Measurements from ENCODE around the gene FEN1.

Gene FEN1

DNA sequence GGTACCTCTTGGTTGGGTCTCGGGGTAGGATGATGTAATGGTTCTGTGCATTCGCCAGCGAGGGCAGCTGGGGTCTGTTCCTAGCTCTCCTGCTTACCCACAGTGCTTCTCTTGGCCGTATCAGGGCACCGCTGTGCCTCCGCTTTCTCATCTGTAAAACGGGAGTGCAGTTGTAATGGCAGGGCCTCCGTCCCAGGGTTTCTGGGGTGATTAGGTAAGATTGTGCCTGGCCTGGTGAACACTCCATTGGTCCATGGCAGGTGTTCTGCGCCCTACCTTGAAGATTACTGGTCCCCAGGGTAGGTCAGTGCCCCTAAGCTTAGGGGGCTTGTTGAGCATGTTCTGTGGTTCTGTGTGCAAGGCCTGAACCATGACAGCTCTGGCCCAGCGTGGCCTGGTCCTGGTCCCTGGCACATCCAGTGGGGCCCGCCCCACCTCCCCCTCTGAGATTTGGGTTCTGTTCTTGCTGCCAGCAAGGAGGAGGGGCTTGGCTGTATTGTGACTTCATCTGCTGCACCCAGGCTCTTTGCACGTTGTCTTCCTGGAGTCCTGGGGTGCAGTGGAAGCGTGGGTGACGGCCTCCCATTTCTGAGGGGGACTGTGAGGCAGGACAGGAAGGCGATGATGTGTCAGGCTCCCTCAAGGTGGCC is 35.4 kb upstream of the FEN1 start:
- Histone ChIP-seq H3K9me3 (ENCODE audit: control insufficient read depth, low read length) (no peaks in the 10 kb centered on the region), H3K36me3 (ENCODE audit: control insufficient read depth, insufficient read depth, low read length) (no peaks in the 10 kb centered on the region), H3K4me3 (ENCODE audit: insufficient read depth, low read depth, low read length, poor library complexity, severe bottlenecking) (no peak overlapping the region)

GRCh38 chr11:61760946-61761345 is 31.8 kb upstream of the FEN1 start:
- Histone ChIP-seq H3K27ac (ENCODE audit: insufficient read depth, low read length, poor library complexity, severe bottlenecking) (no peak overlapping the region), H3K4me3 (ENCODE audit: insufficient read depth, low read depth, low read length, poor library complexity, severe bottlenecking) (no peak overlapping the region), H3K36me3 (ENCODE audit: control insufficient read depth, insufficient read depth, low read length) (no peaks in the 10 kb centered on the region), H3K27me3 (replicated peaks; ENCODE audit: control insufficient read depth, insufficient read depth, low read length, poor library complexity, severe bottlenecking) (no peaks in the 10 kb centered on the region), H3K4me1 (ENCODE audit: control insufficient read depth, insufficient read depth, low read length, poor library complexity, severe bottlenecking) (peaks cover 3% of the 10 kb centered on the region), H3K9me3 (ENCODE audit: control insufficient read depth, low read length) (no peaks in the 10 kb centered on the region)
- no peak for DNase-seq

More for the DNA sequence above, 35.4 kb upstream of the FEN1 start:
- Histone ChIP-seq H3K27ac (ENCODE audit: insufficient read depth, low read length, poor library complexity, severe bottlenecking) (no peak overlapping the region), H3K4me1 (ENCODE audit: control insufficient read depth, insufficient read depth, low read length, poor library complexity, severe bottlenecking) (peaks cover 4% of the 10 kb centered on the region), H3K27me3 (replicated peaks; ENCODE audit: control insufficient read depth, insufficient read depth, low read length, poor library complexity, severe bottlenecking) (peaks cover 4% of the 10 kb centered on the region)
- no peak for DNase-seq

GRCh38 chr11:61761440-61762222 is 31.1 kb upstream of the FEN1 start:
- no peaks in the 10 kb centered on the region for H3K9me3 ChIP-seq (ENCODE audit: control insufficient read depth, low read length)
- no peak for DNase-seq
- no peaks in the 10 kb centered on the region for H3K27me3 ChIP-seq (replicated peaks; ENCODE audit: control insufficient read depth, insufficient read depth, low read length, poor library complexity, severe bottlenecking)
- H3K4me3 ChIP-seq (ENCODE audit: insufficient read depth, low read depth, low read length, poor library complexity, severe bottlenecking): no peak overlapping the region
- no peaks in the 10 kb centered on the region for H3K36me3 ChIP-seq (ENCODE audit: control insufficient read depth, insufficient read depth, low read length)
- no peaks in the 10 kb centered on the region for H3K4me1 ChIP-seq (ENCODE audit: control insufficient read depth, insufficient read depth, low read length, poor library complexity, severe bottlenecking)
- no peak overlapping the region for H3K27ac ChIP-seq (ENCODE audit: insufficient read depth, low read length, poor library complexity, severe bottlenecking)

GRCh38 chr11:61762223-61762615 is 30.5 kb upstream of the FEN1 start:
- Histone ChIP-seq H3K4me3 (ENCODE audit: insufficient read depth, low read depth, low read length, poor library complexity, severe bottlenecking) (no peak overlapping the region), H3K9me3 (ENCODE audit: control insufficient read depth, low read length) (no peaks in the 10 kb centered on the region), H3K4me1 (ENCODE audit: control insufficient read depth, insufficient read depth, low read length, poor library complexity, severe bottlenecking) (no peaks in the 10 kb centered on the region), H3K27ac (ENCODE audit: insufficient read depth, low read length, poor library complexity, severe bottlenecking) (no peak overlapping the region), H3K36me3 (ENCODE audit: control insufficient read depth, insufficient read depth, low read length) (no peaks in the 10 kb centered on the region), H3K27me3 (replicated peaks; ENCODE audit: control insufficient read depth, insufficient read depth, low read length, poor library complexity, severe bottlenecking) (no peaks in the 10 kb centered on the region)
- DNase-seq: no peak

GRCh38 chr11:61762798-61763197 is 29.9 kb upstream of the FEN1 start:
- Histone ChIP-seq H3K9me3 (ENCODE audit: control insufficient read depth, low read length) (no peaks in the 10 kb centered on the region), H3K4me3 (ENCODE audit: insufficient read depth, low read depth, low read length, poor library complexity, severe bottlenecking) (no peak overlapping the region), H3K27ac (ENCODE audit: insufficient read depth, low read length, poor library complexity, severe bottlenecking) (no peak overlapping the region), H3K36me3 (ENCODE audit: control insufficient read depth, insufficient read depth, low read length) (no peaks in the 10 kb centered on the region), H3K4me1 (ENCODE audit: control insufficient read depth, insufficient read depth, low read length, poor library complexity, severe bottlenecking) (no peaks in the 10 kb centered on the region), H3K27me3 (replicated peaks; ENCODE audit: control insufficient read depth, insufficient read depth, low read length, poor library complexity, severe bottlenecking) (no peaks in the 10 kb centered on the region)
- no peak for DNase-seq

- no peaks in the 10 kb centered on the region for H3K9me3 ChIP-seq (ENCODE audit: control insufficient read depth, low read length)
- no peak overlapping the region for H3K4me3 ChIP-seq (ENCODE audit: insufficient read depth, low read depth, low read length, poor library complexity, severe bottlenecking)
- H3K36me3 ChIP-seq (ENCODE audit: control insufficient read depth, insufficient read depth, low read length): no peaks in the 10 kb centered on the region
- H3K4me1 ChIP-seq (ENCODE audit: control insufficient read depth, insufficient read depth, low read length, poor library complexity, severe bottlenecking): no peaks in the 10 kb centered on the region
- DNase-seq: no peak
- no peak overlapping the region for H3K27ac ChIP-seq (ENCODE audit: insufficient read depth, low read length, poor library complexity, severe bottlenecking)
- no peaks in the 10 kb centered on the region for H3K27me3 ChIP-seq (replicated peaks; ENCODE audit: control insufficient read depth, insufficient read depth, low read length, poor library complexity, severe bottlenecking)
Observed at GRCh38 chr11:61763930-61764605, 28.6 kb upstream of the FEN1 start.

GRCh38 chr11:61764606-61765260 is 28.0 kb upstream of the FEN1 start:
- H3K4me1 ChIP-seq (ENCODE audit: control insufficient read depth, insufficient read depth, low read length, poor library complexity, severe bottlenecking): no peaks in the 10 kb centered on the region
- DNase-seq: no peak
- no peaks in the 10 kb centered on the region for H3K27me3 ChIP-seq (replicated peaks; ENCODE audit: control insufficient read depth, insufficient read depth, low read length, poor library complexity, severe bottlenecking)
- H3K9me3 ChIP-seq (ENCODE audit: control insufficient read depth, low read length): no peaks in the 10 kb centered on the region
- no peak overlapping the region for H3K27ac ChIP-seq (ENCODE audit: insufficient read depth, low read length, poor library complexity, severe bottlenecking)
- H3K36me3 ChIP-seq (ENCODE audit: control insufficient read depth, insufficient read depth, low read length): no peaks in the 10 kb centered on the region
- H3K4me3 ChIP-seq (ENCODE audit: insufficient read depth, low read depth, low read length, poor library complexity, severe bottlenecking): no peak overlapping the region

- Histone ChIP-seq H3K9me3 (ENCODE audit: control insufficient read depth, low read length) (no peaks in the 10 kb centered on the region), H3K27me3 (replicated peaks; ENCODE audit: control insufficient read depth, insufficient read depth, low read length, poor library complexity, severe bottlenecking) (no peaks in the 10 kb centered on the region), H3K4me3 (ENCODE audit: insufficient read depth, low read depth, low read length, poor library complexity, severe bottlenecking) (no peak overlapping the region), H3K36me3 (ENCODE audit: control insufficient read depth, insufficient read depth, low read length) (no peaks in the 10 kb centered on the region), H3K27ac (ENCODE audit: insufficient read depth, low read length, poor library complexity, severe bottlenecking) (no peak overlapping the region), H3K4me1 (ENCODE audit: control insufficient read depth, insufficient read depth, low read length, poor library complexity, severe bottlenecking) (no peaks in the 10 kb centered on the region)
- DNase-seq: no peak
Observed at GRCh38 chr11:61765550-61766253, 27.0 kb upstream of the FEN1 start.

- Histone ChIP-seq H3K27ac (ENCODE audit: insufficient read depth, low read length, poor library complexity, severe bottlenecking) (no peak overlapping the region), H3K4me3 (ENCODE audit: insufficient read depth, low read depth, low read length, poor library complexity, severe bottlenecking) (no peak overlapping the region), H3K36me3 (ENCODE audit: control insufficient read depth, insufficient read depth, low read length) (no peaks in the 10 kb centered on the region), H3K4me1 (ENCODE audit: control insufficient read depth, insufficient read depth, low read length, poor library complexity, severe bottlenecking) (no peaks in the 10 kb centered on the region), H3K9me3 (ENCODE audit: control insufficient read depth, low read length) (no peaks in the 10 kb centered on the region), H3K27me3 (replicated peaks; ENCODE audit: control insufficient read depth, insufficient read depth, low read length, poor library complexity, severe bottlenecking) (no peaks in the 10 kb centered on the region)
- DNase-seq: no peak
Observed at GRCh38 chr11:61766353-61766841, 26.3 kb upstream of the FEN1 start.

All from effector memory CD4-positive, alpha-beta T cell (primary cell).